ENCODE results near the gene METTL22.

Gene METTL22

DNA sequence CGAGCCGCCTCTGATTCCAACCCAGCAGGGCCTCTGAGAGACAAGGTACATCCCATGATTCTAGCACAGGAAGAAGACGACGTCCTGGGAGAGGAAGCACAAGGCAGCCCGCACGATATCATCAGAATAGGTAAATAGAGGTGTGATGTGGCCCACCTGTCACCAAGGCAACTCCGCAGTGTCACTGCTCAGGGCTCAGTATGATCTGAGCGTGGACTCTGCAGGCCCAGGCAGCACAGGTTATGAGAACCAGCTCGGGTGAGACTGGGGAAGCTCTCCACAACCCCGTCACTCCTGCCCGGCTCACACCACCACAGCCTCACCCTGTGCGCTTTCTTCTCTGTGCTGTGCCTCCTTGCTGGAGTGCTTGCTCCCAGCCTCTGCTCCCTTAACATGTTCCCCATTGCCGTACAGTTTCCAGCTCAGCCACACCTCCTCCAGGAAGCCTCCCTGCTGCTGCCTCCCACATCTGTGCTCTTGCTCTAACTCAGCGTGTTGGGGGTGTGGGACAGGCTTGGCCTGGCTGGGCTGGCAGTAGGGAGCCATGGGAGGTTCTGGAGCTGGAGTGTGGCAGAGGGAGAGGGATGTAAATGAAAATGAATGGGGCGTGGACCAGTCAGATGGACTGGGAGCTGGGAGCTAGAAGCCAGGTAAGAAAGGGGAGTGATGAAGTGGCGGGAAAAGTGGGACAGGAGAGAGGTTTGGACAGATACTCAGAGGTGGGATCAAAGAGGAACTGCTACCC lies 7.7 kb downstream of the METTL22 start:
- Histone ChIP-seq H3K36me3 (ENCODE audit: insufficient read depth, low read length) (peaks cover 90% of the 10 kb centered on the region), H3K27me3 (ENCODE audit: insufficient read depth, low read length, poor library complexity) (no peaks in the 10 kb centered on the region), H3K4me3 (ENCODE audit: low read depth in 1 of 2, low read length in 2 of 2) (no peak overlapping the region), H3K9ac (ENCODE audit: low read depth, low read length) (no peak overlapping the region), H3K79me2 (ENCODE audit: insufficient read depth, low read length) (peaks cover 29% of the 10 kb centered on the region), H3K9me3 (ENCODE audit: insufficient read depth, low read length, severe bottlenecking) (no peaks in the 10 kb centered on the region), H3K4me1 (ENCODE audit: insufficient read depth, low read length) (peaks cover 2% of the 10 kb centered on the region), H3K27ac (ENCODE audit: low read length) (no peak overlapping the region), H3K4me2 (ENCODE audit: insufficient read depth, low read length) (no peak overlapping the region), H2AFZ (ENCODE audit: low read depth, low read length) (no peak overlapping the region), H4K20me1 (ENCODE audit: insufficient read depth, low read length) (peaks cover 52% of the 10 kb centered on the region; the same call in 1 of the 2 replicates)
- ATAC-seq (ENCODE audit: insufficient read depth, low read depth): no peak
- no peak for TF ChIP-seq EZH2 (IDR thresholded peaks at IDR 0.05; ENCODE audit: borderline replicate concordance, low read depth, low read length, severe bottlenecking)
- TF ChIP-seq, protein P1, sequence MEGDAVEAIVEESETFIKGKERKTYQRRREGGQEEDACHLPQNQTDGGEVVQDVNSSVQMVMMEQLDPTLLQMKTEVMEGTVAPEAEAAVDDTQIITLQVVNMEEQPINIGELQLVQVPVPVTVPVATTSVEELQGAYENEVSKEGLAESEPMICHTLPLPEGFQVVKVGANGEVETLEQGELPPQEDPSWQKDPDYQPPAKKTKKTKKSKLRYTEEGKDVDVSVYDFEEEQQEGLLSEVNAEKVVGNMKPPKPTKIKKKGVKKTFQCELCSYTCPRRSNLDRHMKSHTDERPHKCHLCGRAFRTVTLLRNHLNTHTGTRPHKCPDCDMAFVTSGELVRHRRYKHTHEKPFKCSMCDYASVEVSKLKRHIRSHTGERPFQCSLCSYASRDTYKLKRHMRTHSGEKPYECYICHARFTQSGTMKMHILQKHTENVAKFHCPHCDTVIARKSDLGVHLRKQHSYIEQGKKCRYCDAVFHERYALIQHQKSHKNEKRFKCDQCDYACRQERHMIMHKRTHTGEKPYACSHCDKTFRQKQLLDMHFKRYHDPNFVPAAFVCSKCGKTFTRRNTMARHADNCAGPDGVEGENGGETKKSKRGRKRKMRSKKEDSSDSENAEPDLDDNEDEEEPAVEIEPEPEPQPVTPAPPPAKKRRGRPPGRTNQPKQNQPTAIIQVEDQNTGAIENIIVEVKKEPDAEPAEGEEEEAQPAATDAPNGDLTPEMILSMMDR (IDR thresholded peaks at IDR 0.05; ENCODE audit: borderline replicate concordance, extremely low read depth, low read length, poor library complexity, severe bottlenecking): no peak
- DNase-seq: no peak

DNA sequence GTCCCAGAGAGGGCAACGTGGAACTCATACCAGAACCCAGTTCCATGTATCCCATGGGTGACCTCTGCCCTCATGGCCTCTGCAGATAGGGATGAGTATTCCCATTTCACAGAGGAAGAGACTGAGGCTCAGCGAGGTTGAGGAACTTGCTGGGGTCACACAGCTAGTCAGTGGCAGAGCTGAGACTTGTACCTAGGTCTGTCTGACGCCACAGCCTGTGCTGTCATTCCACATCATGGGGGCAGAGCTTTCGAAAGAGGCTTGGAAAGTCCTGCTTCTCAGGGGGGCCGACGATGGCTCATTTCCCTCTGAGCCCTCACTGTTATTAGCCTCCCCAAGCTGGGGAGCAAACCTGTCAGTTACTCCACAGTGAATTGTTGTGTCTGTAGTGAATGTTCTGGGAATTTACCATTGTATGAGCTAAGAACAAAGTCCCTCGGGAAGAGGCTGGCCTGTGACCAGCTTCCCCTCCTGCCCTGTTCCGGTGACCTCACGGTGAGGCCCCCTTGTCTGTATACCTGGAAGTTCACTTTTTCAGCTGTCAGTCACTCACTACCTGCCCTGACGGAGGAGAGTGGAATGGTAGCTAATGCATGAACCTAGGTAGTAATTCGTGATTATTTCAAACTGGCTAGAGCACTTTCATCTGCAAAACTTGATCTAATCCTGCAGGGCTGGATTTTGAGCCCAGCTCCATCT lies 8.9 kb downstream of the METTL22 start:
- Histone ChIP-seq H4K20me1 (ENCODE audit: insufficient read depth, low read length) (peaks cover 51% of the 10 kb centered on the region; the same call in 1 of the 2 replicates), H3K4me3 (ENCODE audit: low read depth in 1 of 2, low read length in 2 of 2) (no peak overlapping the region), H3K27ac (ENCODE audit: low read length) (no peak overlapping the region), H3K4me1 (ENCODE audit: insufficient read depth, low read length) (peaks cover 2% of the 10 kb centered on the region; the same call in 1 of the 2 replicates), H2AFZ (ENCODE audit: low read depth, low read length) (no peak overlapping the region), H3K9me3 (ENCODE audit: insufficient read depth, low read length, severe bottlenecking) (no peaks in the 10 kb centered on the region), H3K27me3 (ENCODE audit: insufficient read depth, low read length, poor library complexity) (no peaks in the 10 kb centered on the region), H3K9ac (ENCODE audit: low read depth, low read length) (no peak overlapping the region), H3K79me2 (ENCODE audit: insufficient read depth, low read length) (peaks cover 16% of the 10 kb centered on the region), H3K4me2 (ENCODE audit: insufficient read depth, low read length) (no peak overlapping the region), H3K36me3 (ENCODE audit: insufficient read depth, low read length) (peaks cover 96% of the 10 kb centered on the region)
- ATAC-seq (ENCODE audit: insufficient read depth, low read depth): no peak
- TF ChIP-seq, protein P1 (IDR thresholded peaks at IDR 0.05; ENCODE audit: borderline replicate concordance, extremely low read depth, low read length, poor library complexity, severe bottlenecking): no peak
- TF ChIP-seq EZH2 (IDR thresholded peaks at IDR 0.05; ENCODE audit: borderline replicate concordance, low read depth, low read length, severe bottlenecking): no peak
- no peak for DNase-seq

DNA sequence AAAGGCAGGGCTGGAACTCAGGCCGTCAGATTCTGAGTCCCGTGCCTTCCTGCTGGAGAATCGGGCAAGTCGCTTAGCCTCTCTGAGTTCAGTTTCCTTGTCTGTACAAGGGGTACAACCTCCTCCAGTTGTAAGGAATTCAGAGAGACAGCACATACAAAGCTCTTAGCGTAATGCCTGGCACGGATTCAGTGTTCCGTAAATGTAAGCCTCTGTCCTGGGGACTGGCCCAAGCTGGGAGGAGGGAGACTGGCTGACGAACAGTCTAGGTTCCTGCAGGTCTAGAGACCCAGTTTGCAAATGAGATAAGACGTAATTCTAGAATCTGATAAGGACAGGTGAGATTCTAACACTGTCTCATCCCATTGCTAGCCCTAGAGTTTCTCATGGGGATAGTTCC lies 9.9 kb downstream of the METTL22 start:
- Histone ChIP-seq H3K9me3 (ENCODE audit: insufficient read depth, low read length, severe bottlenecking) (no peaks in the 10 kb centered on the region), H3K9ac (ENCODE audit: low read depth, low read length) (no peak overlapping the region), H3K27ac (ENCODE audit: low read length) (no peak overlapping the region), H3K27me3 (ENCODE audit: insufficient read depth, low read length, poor library complexity) (no peaks in the 10 kb centered on the region), H3K36me3 (ENCODE audit: insufficient read depth, low read length) (peaks cover 94% of the 10 kb centered on the region), H3K4me1 (ENCODE audit: insufficient read depth, low read length) (no peaks in the 10 kb centered on the region), H3K4me2 (ENCODE audit: insufficient read depth, low read length) (no peak overlapping the region), H2AFZ (ENCODE audit: low read depth, low read length) (no peak overlapping the region), H3K4me3 (ENCODE audit: low read depth in 1 of 2, low read length in 2 of 2) (no peak overlapping the region), H4K20me1 (ENCODE audit: insufficient read depth, low read length) (peaks cover 48% of the 10 kb centered on the region; the same call in 1 of the 2 replicates), H3K79me2 (ENCODE audit: insufficient read depth, low read length) (peaks cover 8% of the 10 kb centered on the region)
- DNase-seq (no peak), ATAC-seq (ENCODE audit: insufficient read depth, low read depth) (no peak)
- no peak for TF ChIP-seq EZH2 (IDR thresholded peaks at IDR 0.05; ENCODE audit: borderline replicate concordance, low read depth, low read length, severe bottlenecking)
- TF ChIP-seq, protein P1 (IDR thresholded peaks at IDR 0.05; ENCODE audit: borderline replicate concordance, extremely low read depth, low read length, poor library complexity, severe bottlenecking): no peak

Data from DND-41 (cell line).